Spinal cord (tissue), 10 donors: ENCODE measurements around the gene TNFSF9. TPM values are rescaled to one million over a fixed set of nuclear protein-coding genes. Genes with fewer than 3 reads are reported as not detected.

Experiments
- DNase-seq, 6 donors: peaks; one replicate each; pipeline versions ENCODE4 v3.0.0 to v3.0.0-alpha.2; 2013 to 2015; ENCODE audit warnings: low spot score in 6 of 6, low read depth in 4 of 6
- H3K27ac ChIP-seq: one replicate; pipeline ENCODE4 v1.5.1; 2013; ENCODE audit warnings: low read depth, low read length, control low read depth
- H3K27me3 ChIP-seq: one replicate; pipeline ENCODE4 v1.6.1; 2013; ENCODE audit warnings: low read length; ENCODE audit not compliant: control insufficient read depth, insufficient read depth
- H3K36me3 ChIP-seq: one replicate; pipeline ENCODE4 v1.6.1; 2013; ENCODE audit warnings: low read length; ENCODE audit not compliant: control insufficient read depth, insufficient read depth
- H3K4me1 ChIP-seq: one replicate; pipeline ENCODE4 v1.6.1; 2013; ENCODE audit warnings: low read length; ENCODE audit not compliant: control insufficient read depth, insufficient read depth
- H3K4me3 ChIP-seq: one replicate; pipeline ENCODE4 v1.5.1; 2013; ENCODE audit warnings: low read depth, low read length, control low read depth
- H3K9me3 ChIP-seq: one replicate; pipeline ENCODE4 v1.6.1; 2013; ENCODE audit warnings: low read length; ENCODE audit not compliant: control insufficient read depth, insufficient read depth
- WGBS: methylation state at CpG from one replicate; pipeline ENCODE4 v1.1.5; 2013; ENCODE audit warnings: missing lambda C conversion rate; ENCODE audit not compliant: insufficient coverage; 5-methylcytosine and 5-hydroxymethylcytosine counted together
- polyA plus RNA-seq, 2 donors: library from polyadenylated mRNA; unstranded; fragments of 120-200 nt; gene quantifications; one replicate each; pipeline ENCODE4 v1.2.1, GENCODE V29; 2013; ENCODE audit not compliant: insufficient read length in 2 of 2
- total RNA-seq, 2 donors: library from RNA; depleted of rRNA in 1 of 2; stranded (reverse); fragments of 120-200 nt in 1 of 2; fragments of >200 nt in 1 of 2; gene quantifications; one replicate each; pipeline versions ENCODE4 v1.2.3 to v1.2.4, GENCODE V29; 2013 to 2014
- donor health status: healthy.

The TNFSF9 gene
- total and polyA plus RNA-seq, 4 donors: 1.5 to 6.8 (median 4.8) TPM

- WGBS: 84% methylated on average over 4 of the region's 4 CpGs
Measured at GRCh38 chr19:6491802-6492592, 38.8 kb upstream of the TNFSF9 start.

DNA sequence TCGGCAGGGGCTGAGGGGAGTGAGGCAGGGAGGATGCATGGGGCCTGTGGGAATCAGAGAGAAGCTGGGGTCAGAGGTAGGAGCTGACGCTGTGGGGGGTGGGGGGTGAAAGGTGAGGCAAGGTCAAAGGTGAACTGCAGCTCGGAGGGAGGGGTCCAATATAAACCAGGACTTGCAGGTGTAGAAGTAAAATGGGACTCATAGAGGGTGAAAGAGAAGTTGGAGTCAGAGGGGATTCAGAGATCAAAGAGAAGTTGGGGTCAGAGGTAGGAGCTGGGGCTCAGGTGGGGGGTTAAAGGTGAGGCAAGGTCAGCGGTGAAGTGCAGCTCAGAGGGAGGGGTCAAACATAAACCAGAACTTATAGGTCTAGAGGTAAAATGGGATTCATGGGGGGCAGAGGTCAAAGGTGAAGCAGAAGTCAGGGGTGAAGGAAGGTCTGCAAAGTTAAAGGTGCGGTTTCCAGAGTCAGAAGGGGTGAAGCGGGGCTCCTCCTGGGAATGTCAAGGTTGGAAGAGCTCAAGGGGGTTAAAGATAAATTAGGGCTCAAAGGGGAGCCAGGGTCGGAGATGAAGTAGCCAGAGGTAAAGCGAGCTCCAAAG is 36.3 kb upstream of the TNFSF9 start:
- Histone ChIP-seq H3K9me3 (peaks cover 4% of the 10 kb centered on the region), H3K4me3 (no peak overlapping the region), H3K27me3 (no peaks in the 10 kb centered on the region), H3K36me3 (peaks cover 43% of the 10 kb centered on the region), H3K4me1 (peaks cover 4% of the 10 kb centered on the region), H3K27ac (no peak overlapping the region)
- no peak for DNase-seq
- WGBS: 88% methylated on average over 7 of the region's 8 CpGs

More at GRCh38 chr19:6491802-6492592, 38.8 kb upstream of the TNFSF9 start:
- no peaks in the 10 kb centered on the region for H3K27me3 ChIP-seq
- no peaks in the 10 kb centered on the region for H3K4me1 ChIP-seq
- H3K27ac ChIP-seq: no peak overlapping the region
- peaks cover 24% of the 10 kb centered on the region for H3K36me3 ChIP-seq
- H3K4me3 ChIP-seq: no peak overlapping the region
- DNase-seq: no peak
- peaks cover 4% of the 10 kb centered on the region for H3K9me3 ChIP-seq

- H3K27ac ChIP-seq: no peak overlapping the region
- H3K36me3 ChIP-seq: peaks cover 48% of the 10 kb centered on the region
- peaks cover 10% of the 10 kb centered on the region for H3K4me1 ChIP-seq
- H3K9me3 ChIP-seq: peaks cover 4% of the 10 kb centered on the region
- no peaks in the 10 kb centered on the region for H3K27me3 ChIP-seq
- no peak for DNase-seq
- 95% methylated on average over 17 of the region's 19 CpGs for WGBS
- H3K4me3 ChIP-seq: no peak overlapping the region
Measured at GRCh38 chr19:6495947-6496346, 34.9 kb upstream of the TNFSF9 start.

DNA sequence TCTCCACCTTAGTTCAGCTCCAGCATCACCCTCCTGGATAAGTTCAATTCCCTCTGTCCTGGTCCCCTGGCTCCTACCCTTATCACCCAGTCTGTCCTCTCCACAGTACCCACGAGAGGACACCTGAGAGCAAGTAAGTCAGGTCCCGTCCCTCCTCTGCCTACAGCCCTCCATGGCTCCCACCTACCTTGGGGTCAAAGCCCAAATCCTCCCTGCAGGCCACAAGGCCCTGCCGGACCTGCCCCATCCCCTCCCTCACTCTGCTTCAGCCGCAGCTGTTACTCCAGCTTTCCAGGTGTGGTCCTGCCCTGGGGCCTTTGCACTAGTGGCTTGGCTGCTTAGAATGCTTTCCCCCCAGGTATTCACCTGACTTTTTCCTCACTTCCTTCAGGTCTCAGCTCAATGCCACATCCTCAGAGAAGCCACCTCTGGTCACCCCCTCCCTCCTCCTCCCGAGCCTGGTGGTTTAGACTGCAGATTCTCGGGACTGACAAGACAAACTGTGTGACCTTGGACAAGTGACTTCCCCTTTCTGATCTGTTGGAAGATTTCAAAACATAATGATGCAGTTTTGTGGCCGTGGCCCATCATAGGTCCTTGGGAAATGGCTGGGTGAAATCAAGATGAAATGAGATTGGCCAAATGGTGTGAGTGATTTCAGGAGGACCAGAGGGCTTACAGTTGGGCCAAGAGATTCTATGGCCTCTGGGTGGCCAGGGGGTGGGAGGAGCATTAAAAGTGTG is 32.4 kb upstream of the TNFSF9 start:
- H3K4me1 ChIP-seq: peaks cover 27% of the 10 kb centered on the region
- peaks cover 51% of the 10 kb centered on the region for H3K36me3 ChIP-seq
- 89% methylated on average over 7 of the region's 7 CpGs for WGBS
- no peak overlapping the region for H3K27ac ChIP-seq
- no peaks in the 10 kb centered on the region for H3K9me3 ChIP-seq
- DNase-seq: no peak
- no peaks in the 10 kb centered on the region for H3K27me3 ChIP-seq
- no peak overlapping the region for H3K4me3 ChIP-seq

DNA sequence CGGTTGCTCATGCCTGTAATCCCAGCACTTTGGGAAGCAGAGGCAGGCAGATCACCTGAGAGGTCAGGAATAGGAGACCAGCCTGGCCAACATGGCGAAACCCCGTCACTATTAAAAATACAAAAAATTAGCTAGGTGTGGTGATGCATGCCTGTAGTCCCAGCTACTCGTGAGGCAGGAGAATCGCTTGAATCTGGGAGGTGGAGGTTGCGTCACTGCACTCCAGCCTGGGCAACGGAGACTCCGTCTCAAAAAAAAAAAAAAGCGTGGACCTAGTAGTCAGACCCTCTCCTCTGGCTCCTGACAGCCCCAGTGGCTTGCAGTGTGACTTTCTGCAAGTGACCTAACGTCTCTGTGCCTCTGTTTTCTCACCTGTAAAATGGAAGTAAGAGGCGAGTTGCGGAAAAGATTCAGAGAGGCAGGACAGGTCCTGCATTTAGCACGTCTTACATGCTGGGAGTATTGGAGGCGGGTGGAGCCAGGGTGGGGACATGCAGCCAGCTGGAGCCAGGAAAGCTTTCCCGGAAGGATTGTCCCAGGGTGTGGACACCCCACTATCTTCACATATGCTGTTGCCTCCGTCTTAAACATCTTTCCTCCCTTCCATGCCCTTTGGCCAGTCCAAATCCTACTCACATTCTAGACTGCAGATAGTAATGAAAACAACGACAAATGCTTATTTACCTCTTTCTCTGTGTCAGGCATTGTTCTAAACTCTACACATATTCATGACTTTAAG is 31.6 kb upstream of the TNFSF9 start:
- no peak for DNase-seq
- Histone ChIP-seq H3K9me3 (no peaks in the 10 kb centered on the region), H3K4me3 (no peak overlapping the region), H3K36me3 (peaks cover 48% of the 10 kb centered on the region), H3K27ac (no peak overlapping the region), H3K4me1 (peaks cover 27% of the 10 kb centered on the region), H3K27me3 (no peaks in the 10 kb centered on the region)
- 85% methylated on average over 12 of the region's 17 CpGs for WGBS

DNA sequence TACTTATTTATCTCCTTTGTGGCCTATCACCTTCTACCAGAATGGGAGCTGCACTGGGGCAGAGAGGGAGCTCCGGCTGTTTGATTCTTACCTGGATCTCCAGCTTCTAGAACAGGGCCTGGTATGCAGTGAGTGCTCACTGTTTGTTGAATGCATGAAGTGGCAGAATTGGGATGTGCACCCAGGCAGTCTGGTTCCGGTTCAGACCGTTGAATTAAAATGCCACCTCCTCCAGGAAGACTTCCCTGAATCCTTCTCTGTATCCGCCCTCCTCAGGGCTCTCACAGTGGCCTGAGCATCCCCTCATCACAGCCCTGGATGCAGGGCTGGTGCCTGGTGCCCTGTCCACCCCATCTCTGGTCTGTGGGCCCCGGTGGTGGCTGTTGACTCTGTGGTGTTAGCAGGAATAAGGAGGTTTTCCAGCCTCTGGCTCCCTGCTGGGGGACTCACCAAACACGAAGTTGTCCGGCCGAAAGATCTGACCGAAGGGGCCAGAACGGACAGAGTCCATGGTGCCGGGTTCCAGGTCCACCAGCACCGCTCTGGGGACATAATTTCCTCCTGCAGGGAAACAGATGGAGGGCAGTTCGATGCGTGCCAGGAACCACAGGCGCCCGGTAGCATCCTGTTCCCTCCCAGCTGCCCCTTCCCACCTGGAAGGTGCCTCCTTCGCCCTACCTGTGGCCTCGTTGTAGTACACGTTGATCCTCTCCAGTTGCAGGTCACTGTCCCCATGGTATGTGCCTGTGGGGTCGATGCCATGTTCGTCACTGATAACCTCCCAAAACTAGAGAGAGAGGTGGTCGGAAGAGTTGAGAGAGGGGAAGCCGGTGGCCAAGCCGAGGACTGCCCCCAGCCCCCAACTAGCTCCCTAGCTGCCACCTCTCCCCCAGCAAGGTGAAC is 29.7 kb upstream of the TNFSF9 start:
- no peaks in the 10 kb centered on the region for H3K27me3 ChIP-seq
- H3K36me3 ChIP-seq: peaks cover 29% of the 10 kb centered on the region
- no peak overlapping the region for H3K27ac ChIP-seq
- no peak for DNase-seq
- no peaks in the 10 kb centered on the region for H3K9me3 ChIP-seq
- WGBS: 53% methylated on average over 20 of the region's 24 CpGs
- H3K4me1 ChIP-seq: peaks cover 27% of the 10 kb centered on the region
- H3K4me3 ChIP-seq: peak overlapping the region; percentile 47

GRCh38 chr19:6501740-6502648 is 28.8 kb upstream of the TNFSF9 start, which contains the start of gene TUBB4A:
TUBB4A (minus strand) TSS chr19:6502309; CDS start chr19:6502212, 97 bp downstream.
- peaks cover 27% of the 10 kb centered on the region for H3K4me1 ChIP-seq
- H3K36me3 ChIP-seq: peaks cover 27% of the 10 kb centered on the region
- 0% methylated on average over 66 of the region's 71 CpGs for WGBS
- H3K4me3 ChIP-seq: peak within 1 kb of the TSS; percentile 47
- no peak within 1 kb of the TSS for H3K27ac ChIP-seq
- no peaks in the 10 kb centered on the region for H3K9me3 ChIP-seq
- peak in 2 of 6 donors; percentile 90 to 91 for DNase-seq
- H3K27me3 ChIP-seq: no peaks in the 10 kb centered on the region
